AG04450 (cell line): ENCODE results near the gene HOXA10. TPM values are rescaled to one million over a fixed set of nuclear protein-coding genes. Genes with fewer than 3 reads are reported as not detected.

Experiments used
- CTCF ChIA-PET: fragments of 300-600, 350-600 bp; formaldehyde crosslinking; extraction: SDS; loops from one replicate; lab custom pipeline; 2022; ENCODE audit warnings: antibody characterized with exemption, inconsistent platforms; lab: Charles Lee
- POLR2A ChIA-PET: fragments of 350-600 bp; formaldehyde crosslinking; extraction: SDS; loops from one replicate; lab custom pipeline; 2021; ENCODE audit warnings: antibody characterized with exemption, inconsistent platforms; lab: Yijun Ruan, JAX
- DNase-seq: peaks from one replicate; pipeline ENCODE4 v3.0.0-alpha.2; 2011; ENCODE audit warnings: low read depth, low spot score
- H3K27ac ChIP-seq: one replicate; pipeline ENCODE4 v1.5.1; 2012; ENCODE audit warnings: low read depth, low read length, control low read depth
- H3K27me3 ChIP-seq: one replicate; pipeline ENCODE4 v1.6.0; 2012; ENCODE audit warnings: low read length; ENCODE audit not compliant: control insufficient read depth, insufficient read depth
- H3K4me3 ChIP-seq: 2 replicates; pipeline ENCODE4 v1.5.1; 2011; ENCODE audit warnings: mild to moderate bottlenecking, low read depth, low read length, control low read depth
- H3K9me3 ChIP-seq: 2 replicates; pipeline ENCODE4 v1.5.1; 2012; ENCODE audit warnings: low read length; ENCODE audit not compliant: control insufficient read depth, insufficient read depth
- polyA plus RNA-seq: library from polyadenylated mRNA; depleted of rRNA; stranded (reverse); fragments of >200 nt; gene quantifications from 2 replicates; pipeline ENCODE4 v1.2.3, GENCODE V29; 2011
- TF ChIP-seq, protein P1 (sequence below): IDR thresholded peaks from 2 replicates; pipeline ENCODE4 v1.5.1; 2011; ENCODE audit warnings: low read depth, low read length, control low read depth, inconsistent platforms

The HOXA10 gene
- polyA plus RNA-seq, 1 experiment, result 0.47 TPM

GRCh38 chr7:27141137-27141922, 32.8 kb downstream of the HOXA10 start:
- no peaks in the 10 kb centered on the region; the same call in 1 of the 2 replicates for H3K9me3 ChIP-seq
- no peaks in the 10 kb centered on the region for H3K27me3 ChIP-seq
- TF ChIP-seq, protein P1, sequence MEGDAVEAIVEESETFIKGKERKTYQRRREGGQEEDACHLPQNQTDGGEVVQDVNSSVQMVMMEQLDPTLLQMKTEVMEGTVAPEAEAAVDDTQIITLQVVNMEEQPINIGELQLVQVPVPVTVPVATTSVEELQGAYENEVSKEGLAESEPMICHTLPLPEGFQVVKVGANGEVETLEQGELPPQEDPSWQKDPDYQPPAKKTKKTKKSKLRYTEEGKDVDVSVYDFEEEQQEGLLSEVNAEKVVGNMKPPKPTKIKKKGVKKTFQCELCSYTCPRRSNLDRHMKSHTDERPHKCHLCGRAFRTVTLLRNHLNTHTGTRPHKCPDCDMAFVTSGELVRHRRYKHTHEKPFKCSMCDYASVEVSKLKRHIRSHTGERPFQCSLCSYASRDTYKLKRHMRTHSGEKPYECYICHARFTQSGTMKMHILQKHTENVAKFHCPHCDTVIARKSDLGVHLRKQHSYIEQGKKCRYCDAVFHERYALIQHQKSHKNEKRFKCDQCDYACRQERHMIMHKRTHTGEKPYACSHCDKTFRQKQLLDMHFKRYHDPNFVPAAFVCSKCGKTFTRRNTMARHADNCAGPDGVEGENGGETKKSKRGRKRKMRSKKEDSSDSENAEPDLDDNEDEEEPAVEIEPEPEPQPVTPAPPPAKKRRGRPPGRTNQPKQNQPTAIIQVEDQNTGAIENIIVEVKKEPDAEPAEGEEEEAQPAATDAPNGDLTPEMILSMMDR, result no peak
- H3K4me3 ChIP-seq, result peak overlapping the region; percentile 94
- no peak for DNase-seq
- POLR2A ChIA-PET, result interaction anchor here (0.6 to 4.1 kb wide), 8 partner anchors 9 to 43 kb away, joined by 3 to 23 read pairs (median 4); no protein-coding TSS in a partner anchor
- CTCF ChIA-PET, result interaction anchor here (0.6 to 7.8 kb wide), 23 partner anchors 8 to 1073 kb away, joined by 3 to 93 read pairs (median 5); partner anchors contain the start of genes HOXA3 and HOXA4
- H3K27ac ChIP-seq, result peak overlapping the region; percentile 88

GRCh38 chr7:27140126-27140857, 33.8 kb downstream of the HOXA10 start:
- no peak for DNase-seq
- ChIA-PET CTCF (interaction anchor here (1.1 to 7.8 kb wide), 8 partner anchors 9 to 771 kb away, joined by 4 to 93 read pairs (median 8); no protein-coding TSS in a partner anchor), POLR2A (interaction anchor here (0.8 to 4.1 kb wide), 6 partner anchors 8 to 42 kb away, joined by 3 to 23 read pairs (median 6); no protein-coding TSS in a partner anchor)
- Histone ChIP-seq H3K27ac (peak overlapping the region; percentile 86), H3K4me3 (peak overlapping the region; percentile 94), H3K9me3 (no peaks in the 10 kb centered on the region; the same call in 1 of the 2 replicates), H3K27me3 (no peaks in the 10 kb centered on the region)
- TF ChIP-seq, protein P1, result no peak

DNA sequence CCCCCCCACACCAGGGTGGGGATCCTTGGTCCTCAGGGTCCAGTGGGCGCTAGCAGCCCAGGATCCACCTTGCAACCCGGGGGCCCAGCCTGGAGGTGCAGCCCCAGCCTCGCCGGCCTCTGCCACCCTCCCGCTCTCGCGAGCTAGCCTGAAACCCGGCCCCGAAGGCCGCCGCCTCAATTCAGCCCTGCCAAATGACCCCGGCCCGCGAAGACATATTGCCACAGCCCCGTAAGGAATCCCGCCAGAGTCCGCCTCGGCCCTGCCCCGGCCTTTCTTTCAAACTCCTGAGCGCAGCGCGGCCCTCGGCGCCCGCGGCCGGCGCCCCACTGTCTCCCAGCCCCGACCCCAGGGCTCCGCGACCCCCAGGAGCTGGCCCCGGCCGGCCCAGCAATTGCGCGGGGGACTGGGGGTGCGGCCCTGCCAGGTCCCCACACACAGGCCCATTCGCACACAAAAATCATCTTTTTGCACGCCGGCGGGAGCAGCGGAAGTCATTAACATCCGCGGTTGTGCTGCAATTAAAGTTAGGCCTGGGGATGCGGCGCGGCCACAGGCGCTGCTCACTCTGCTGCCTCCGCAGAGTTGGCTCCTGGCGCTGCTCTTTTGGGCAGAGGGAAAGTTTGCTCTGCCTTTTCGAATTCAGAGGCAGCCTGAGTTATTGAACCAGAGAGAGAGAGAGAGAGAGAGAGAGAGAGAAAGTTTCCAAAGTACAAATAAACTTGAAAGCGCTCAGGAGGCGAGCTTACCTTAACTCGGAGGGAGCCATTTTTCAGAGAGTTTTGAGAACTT, 34.6 kb downstream of the HOXA10 start:
- H3K4me3 ChIP-seq, result peak overlapping the region; percentile 94
- DNase-seq, result no peak
- H3K27me3 ChIP-seq, result no peaks in the 10 kb centered on the region
- H3K9me3 ChIP-seq, result no peaks in the 10 kb centered on the region; the same call in 1 of the 2 replicates
- POLR2A ChIA-PET, result interaction anchor here (1.2 to 4.1 kb wide), 2 partner anchors 9 to 42 kb away, joined by 3 to 23 read pairs; no protein-coding TSS in a partner anchor
- CTCF ChIA-PET, result interaction anchor here (2.1 to 7.8 kb wide), 2 partner anchors 285 to 770 kb away, joined by 8 to 93 read pairs; no protein-coding TSS in a partner anchor
- TF ChIP-seq, protein P1, result no peak
- peak overlapping the region; percentile 86 for H3K27ac ChIP-seq

- no peaks in the 10 kb centered on the region for H3K27me3 ChIP-seq
- TF ChIP-seq, protein P1, result no peak
- ChIA-PET CTCF (interaction anchor here (7.8 kb wide), 1 partner anchor 284 kb away, joined by 93 read pairs; no protein-coding TSS in a partner anchor), POLR2A (interaction anchor here (1.2 to 4.1 kb wide), 2 partner anchors 9 to 41 kb away, joined by 3 to 23 read pairs; no protein-coding TSS in a partner anchor)
- peak overlapping the region; percentile 86 for H3K27ac ChIP-seq
- H3K9me3 ChIP-seq, result no peaks in the 10 kb centered on the region; the same call in 1 of the 2 replicates
- no peak for DNase-seq
- peak overlapping the region; percentile 94 for H3K4me3 ChIP-seq
Observed at GRCh38 chr7:27138985-27139333, 35.2 kb downstream of the HOXA10 start.
